Ishikawa (cell line): ENCODE measurements around the gene CCL16.

ENCODE experiments used
- CEBPB ChIP-seq: IDR thresholded peaks from 2 replicates; pipeline ENCODE4 v1.6.1; 2012
- EP300 ChIP-seq: IDR thresholded peaks from 2 replicates; pipeline ENCODE4 v1.6.1; 2012; ENCODE audit warnings: borderline replicate concordance
- NFIC ChIP-seq: IDR thresholded peaks from 2 replicates; pipeline ENCODE4 v1.6.1; 2012
- RAD21 ChIP-seq: IDR thresholded peaks from 2 replicates; pipeline ENCODE4 v1.6.1; 2012; ENCODE audit warnings: low read depth
- REST ChIP-seq: IDR thresholded peaks from 2 replicates; pipeline ENCODE4 v1.6.1; 2012; ENCODE audit warnings: low read depth, mild to moderate bottlenecking
- TAF1 ChIP-seq: IDR thresholded peaks from 2 replicates; pipeline ENCODE4 v1.6.1; 2012; ENCODE audit warnings: low read depth, mild to moderate bottlenecking
- TEAD4 ChIP-seq: IDR thresholded peaks from 2 replicates; pipeline ENCODE4 v1.6.1; 2012
- USF1 ChIP-seq: IDR thresholded peaks from 2 replicates; pipeline ENCODE4 v1.6.1; 2012
- YY1 ChIP-seq: IDR thresholded peaks from 2 replicates; pipeline ENCODE4 v1.6.1; 2012; ENCODE audit warnings: low read depth
- ZBTB7A ChIP-seq: IDR thresholded peaks from 2 replicates; pipeline ENCODE4 v1.6.1; 2012; ENCODE audit warnings: low read depth
- TF ChIP-seq, protein P1 (sequence below): IDR thresholded peaks from 2 replicates; pipeline ENCODE4 v1.6.1; 2012

GRCh38 chr17:35978346-35978745 is 3.0 kb downstream of the CCL16 start:
- TF ChIP-seq NFIC (no peak), TAF1 (no peak), EP300 (no peak), CEBPB (no peak), YY1 (no peak), RAD21 (no peak), TEAD4 (no peak), ZBTB7A (no peak), REST (no peak), USF1 (no peak)
- TF ChIP-seq, protein P1, sequence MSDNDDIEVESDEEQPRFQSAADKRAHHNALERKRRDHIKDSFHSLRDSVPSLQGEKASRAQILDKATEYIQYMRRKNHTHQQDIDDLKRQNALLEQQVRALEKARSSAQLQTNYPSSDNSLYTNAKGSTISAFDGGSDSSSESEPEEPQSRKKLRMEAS: no peak
